Effector memory CD4-positive, alpha-beta T cell (primary cell): ENCODE data around the gene CDK15.
"Not testable (repeated sequence)": the region's sequence is repeated elsewhere in the genome, so short reads cannot be mapped to it uniquely, and the experiment has no call there.

Experiments
- DNase-seq, 3 donors: peaks; one replicate each; pipeline ENCODE4 v3.0.0-alpha.2; 2020
- H3K27ac ChIP-seq: 2 replicates; pipeline ENCODE4 v1.7.0; 2013; ENCODE audit warnings: mild to moderate bottlenecking, low read length, moderate library complexity; ENCODE audit not compliant: insufficient read depth, poor library complexity, severe bottlenecking
- H3K27me3 ChIP-seq: replicated peaks from 2 replicates; pipeline ENCODE4 v1.7.0; 2013; ENCODE audit warnings: mild to moderate bottlenecking, low read length; ENCODE audit not compliant: insufficient read depth, control insufficient read depth, poor library complexity, severe bottlenecking
- H3K36me3 ChIP-seq: 2 replicates; pipeline ENCODE4 v1.7.0; 2013; ENCODE audit warnings: mild to moderate bottlenecking, low read length, moderate library complexity; ENCODE audit not compliant: control insufficient read depth, insufficient read depth
- H3K4me1 ChIP-seq: 2 replicates; pipeline ENCODE4 v1.7.0; 2013; ENCODE audit warnings: low read length, mild to moderate bottlenecking; ENCODE audit not compliant: control insufficient read depth, insufficient read depth, poor library complexity, severe bottlenecking
- H3K4me3 ChIP-seq: 2 replicates; pipeline ENCODE4 v1.7.0; 2013; ENCODE audit warnings: low read length, low read depth, mild to moderate bottlenecking; ENCODE audit not compliant: insufficient read depth, poor library complexity, severe bottlenecking
- H3K9me3 ChIP-seq: 2 replicates; pipeline ENCODE4 v1.7.0; 2013; ENCODE audit warnings: mild to moderate bottlenecking, low read length, moderate library complexity; ENCODE audit not compliant: control insufficient read depth

The CDK15 gene

DNA sequence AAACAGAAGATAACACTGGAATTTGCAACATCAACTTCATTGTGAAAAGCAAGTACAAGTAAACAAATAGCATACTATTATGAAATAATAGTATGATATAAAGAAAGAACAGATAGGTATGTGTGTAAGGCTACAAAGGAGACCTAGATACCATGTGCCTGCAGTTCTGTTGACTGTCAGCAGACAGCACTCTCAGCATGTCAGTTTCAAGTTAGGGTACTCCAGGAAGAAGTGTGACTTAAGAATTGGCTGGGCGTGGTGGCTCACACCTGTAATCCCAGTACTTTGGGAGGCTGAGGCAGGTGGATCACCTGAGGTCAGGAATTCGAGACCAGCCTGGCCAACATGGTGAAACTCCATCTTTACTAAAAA, 7.4 kb upstream of the CDK15 start:
- not testable (repeated sequence) for H3K4me1 ChIP-seq, H3K36me3 ChIP-seq, H3K27me3 ChIP-seq, H3K4me3 ChIP-seq, DNase-seq, H3K27ac ChIP-seq, H3K9me3 ChIP-seq

DNA sequence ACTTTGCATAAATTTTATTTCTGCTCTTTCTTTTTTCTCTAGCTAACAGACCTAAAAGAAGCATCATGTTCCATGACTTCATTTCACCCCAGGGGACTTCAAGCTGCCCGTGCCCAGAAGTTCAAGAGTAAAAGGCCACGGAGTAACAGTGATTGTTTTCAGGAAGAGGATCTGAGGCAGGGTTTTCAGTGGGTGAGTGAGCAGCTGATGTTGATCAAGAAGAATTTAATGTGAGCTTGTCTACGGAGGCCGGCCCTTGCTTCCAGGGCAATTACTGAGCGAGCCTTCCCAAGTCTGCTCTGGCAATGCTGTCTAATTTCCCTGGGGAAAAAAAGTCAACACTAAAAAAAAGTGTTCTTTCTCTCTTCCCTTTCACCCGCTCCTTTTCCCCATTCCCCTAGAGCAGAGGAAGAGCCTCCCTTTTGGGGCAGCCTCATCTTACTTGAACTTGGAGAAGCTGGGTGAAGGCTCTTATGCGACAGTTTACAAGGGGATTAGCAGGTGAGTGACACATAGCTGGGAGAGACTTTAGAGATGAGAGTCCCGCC, 1.2 kb downstream of the CDK15 start:
- no peak for DNase-seq
- H3K4me3 ChIP-seq, result no peak overlapping the region
- H3K27ac ChIP-seq, result no peak overlapping the region
- H3K4me1 ChIP-seq, result no peaks in the 10 kb centered on the region
- H3K9me3 ChIP-seq, result no peaks in the 10 kb centered on the region
- H3K27me3 ChIP-seq, result peaks cover 6% of the 10 kb centered on the region
- no peaks in the 10 kb centered on the region for H3K36me3 ChIP-seq

DNA sequence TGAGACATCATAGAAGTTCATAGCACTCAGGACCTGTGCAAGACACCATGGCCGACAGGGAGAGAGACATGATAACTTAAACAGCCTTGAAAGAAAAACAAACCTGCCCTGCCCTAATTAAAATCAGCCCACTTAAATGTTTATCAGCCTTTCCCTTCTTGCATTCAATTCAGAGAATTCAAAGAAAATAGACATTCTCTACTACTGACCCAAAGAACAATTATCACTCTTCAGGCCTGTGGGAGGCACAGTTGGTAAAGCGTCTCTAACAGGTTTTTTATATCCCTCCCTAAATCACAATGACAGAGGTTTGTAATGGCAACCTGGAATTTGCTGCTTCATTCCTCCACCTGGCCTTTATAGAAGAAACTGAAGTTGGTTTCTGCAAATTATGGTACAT, 1.7 kb downstream of the CDK15 start:
- Histone ChIP-seq H3K27me3 (peaks cover 6% of the 10 kb centered on the region), H3K4me3 (no peak overlapping the region), H3K4me1 (no peaks in the 10 kb centered on the region), H3K27ac (no peak overlapping the region), H3K9me3 (no peaks in the 10 kb centered on the region), H3K36me3 (no peaks in the 10 kb centered on the region)
- DNase-seq, result no peak

DNA sequence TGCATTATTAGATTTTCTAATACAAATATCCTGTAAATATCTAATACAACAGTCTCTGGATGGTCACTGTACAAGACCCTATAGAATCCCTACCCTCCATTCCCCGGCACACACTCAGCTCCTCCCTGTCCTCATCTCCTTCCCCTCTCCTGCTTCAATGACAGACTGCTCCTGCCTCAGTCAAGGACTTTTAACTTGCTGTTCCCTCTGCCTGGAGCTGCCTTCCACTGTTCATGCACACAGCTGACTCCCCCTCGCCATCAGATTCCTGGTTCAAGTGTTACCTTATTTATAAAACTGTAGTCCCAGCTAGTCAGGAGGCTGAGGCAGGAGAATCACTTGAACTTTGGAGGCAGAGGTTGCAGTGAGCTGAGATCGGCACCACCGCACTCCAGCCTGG, 3.3 kb downstream of the CDK15 start:
- Histone ChIP-seq H3K9me3 (no peaks in the 10 kb centered on the region), H3K36me3 (no peaks in the 10 kb centered on the region), H3K4me1 (no peaks in the 10 kb centered on the region), H3K27me3 (peaks cover 6% of the 10 kb centered on the region), H3K4me3 (no peak overlapping the region), H3K27ac (no peak overlapping the region)
- DNase-seq, result no peak

DNA sequence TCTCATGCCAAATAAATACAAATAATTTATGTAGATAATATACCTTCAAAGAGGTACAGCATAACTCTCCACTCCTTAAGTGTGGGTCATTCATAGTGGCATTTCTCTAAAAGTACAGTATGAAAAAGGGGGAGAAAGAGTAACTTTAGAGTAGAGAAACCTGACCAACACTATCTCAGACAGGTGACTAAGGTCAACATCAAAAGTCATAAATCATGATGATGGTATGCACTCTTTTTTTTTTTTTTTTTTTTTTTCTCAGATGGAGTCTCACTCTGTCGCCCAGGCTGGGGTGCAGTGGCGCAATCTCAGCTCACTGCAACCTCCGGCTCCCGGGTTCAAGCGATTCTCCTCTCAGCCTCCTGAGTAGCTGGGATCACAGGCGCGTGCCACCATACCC, 4.3 kb downstream of the CDK15 start:
- not testable (repeated sequence) for H3K9me3 ChIP-seq, H3K27me3 ChIP-seq, H3K4me1 ChIP-seq, H3K4me3 ChIP-seq, H3K36me3 ChIP-seq, H3K27ac ChIP-seq, DNase-seq

DNA sequence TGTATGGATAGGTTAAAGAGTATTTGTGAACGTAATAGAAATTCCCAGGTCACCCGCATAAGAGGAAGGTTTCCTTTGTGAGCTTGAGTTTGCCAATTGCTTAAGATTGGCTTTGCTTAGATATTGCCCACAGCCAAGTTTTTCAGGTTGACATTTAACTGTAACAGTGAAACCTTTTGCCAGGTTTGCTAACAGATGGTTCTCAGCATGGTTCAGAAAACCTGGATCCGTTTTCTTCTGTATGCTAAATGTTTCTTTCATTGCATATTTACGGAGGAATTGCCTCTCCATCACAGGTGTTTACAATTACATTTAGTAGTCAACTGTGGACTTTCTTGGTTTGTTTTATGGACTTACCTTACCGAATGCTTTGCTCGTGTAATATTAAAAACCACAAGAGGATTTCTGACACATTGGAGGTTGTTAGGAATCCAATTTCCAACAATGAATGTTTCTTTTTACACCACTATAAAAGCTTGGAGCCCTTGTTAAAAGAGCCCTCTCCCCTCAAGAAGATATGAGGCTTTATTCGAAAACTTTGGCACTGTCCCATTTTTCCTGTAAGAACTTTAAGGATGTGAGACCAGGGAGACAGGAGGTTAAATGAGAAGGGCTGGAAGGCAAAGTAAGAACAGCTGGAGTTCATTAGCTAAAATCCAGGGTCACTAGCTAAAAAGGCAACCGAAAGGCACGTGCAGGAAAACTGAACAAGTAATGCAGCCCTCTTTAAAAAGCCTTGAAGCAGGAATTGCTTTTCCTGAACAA, 7.8 kb downstream of the CDK15 start:
- Histone ChIP-seq H3K27ac (no peak overlapping the region), H3K27me3 (peaks cover 9% of the 10 kb centered on the region), H3K36me3 (no peaks in the 10 kb centered on the region), H3K4me3 (no peak overlapping the region), H3K9me3 (no peaks in the 10 kb centered on the region), H3K4me1 (no peaks in the 10 kb centered on the region)
- DNase-seq, result no peak

DNA sequence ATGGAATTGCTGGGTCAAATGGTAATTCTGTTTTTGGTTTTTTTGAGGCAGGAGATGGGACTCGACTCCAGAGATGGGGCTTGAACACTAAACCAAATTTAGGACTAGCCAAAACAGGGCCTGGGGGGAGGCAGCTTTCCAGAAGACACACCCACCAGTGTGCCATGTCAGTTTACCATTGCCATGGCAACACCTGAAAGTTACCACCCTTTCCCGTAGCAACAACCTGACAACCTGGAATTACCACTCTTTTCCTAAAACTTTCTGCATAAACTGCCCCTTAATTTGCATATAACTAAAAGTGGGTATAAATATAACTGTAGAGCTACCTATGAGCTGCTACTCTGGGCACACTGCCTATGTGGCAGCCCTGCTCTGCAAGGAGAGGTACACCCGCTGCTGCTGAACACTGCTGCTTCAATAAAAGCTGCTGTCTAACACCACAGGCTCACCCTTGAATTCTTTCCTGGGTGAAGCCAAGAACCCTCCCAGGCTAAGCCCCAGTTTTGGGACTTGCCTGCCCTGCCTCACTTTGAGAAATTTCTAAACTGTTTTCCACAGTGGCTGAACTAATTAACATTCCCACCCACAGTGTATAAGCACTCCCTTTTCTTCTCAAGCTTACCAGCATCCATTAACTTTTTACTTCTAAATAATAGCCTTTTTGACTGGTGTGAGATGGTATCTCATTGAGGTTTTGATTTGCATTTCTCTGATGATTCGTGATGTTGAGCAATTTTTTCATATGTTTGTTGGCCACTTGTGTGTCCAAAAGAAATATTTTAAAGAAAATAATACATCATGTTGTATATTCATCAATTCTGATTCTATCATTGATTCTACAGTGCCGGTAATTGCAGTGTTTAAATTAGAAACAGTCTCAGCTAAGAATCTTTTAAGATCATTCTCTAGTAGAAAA, 10.6 kb downstream of the CDK15 start:
- Histone ChIP-seq H3K36me3 (no peaks in the 10 kb centered on the region), H3K27me3 (peaks cover 6% of the 10 kb centered on the region), H3K4me3 (no peak overlapping the region), H3K4me1 (no peaks in the 10 kb centered on the region), H3K9me3 (no peaks in the 10 kb centered on the region), H3K27ac (no peak overlapping the region)
- no peak for DNase-seq

DNA sequence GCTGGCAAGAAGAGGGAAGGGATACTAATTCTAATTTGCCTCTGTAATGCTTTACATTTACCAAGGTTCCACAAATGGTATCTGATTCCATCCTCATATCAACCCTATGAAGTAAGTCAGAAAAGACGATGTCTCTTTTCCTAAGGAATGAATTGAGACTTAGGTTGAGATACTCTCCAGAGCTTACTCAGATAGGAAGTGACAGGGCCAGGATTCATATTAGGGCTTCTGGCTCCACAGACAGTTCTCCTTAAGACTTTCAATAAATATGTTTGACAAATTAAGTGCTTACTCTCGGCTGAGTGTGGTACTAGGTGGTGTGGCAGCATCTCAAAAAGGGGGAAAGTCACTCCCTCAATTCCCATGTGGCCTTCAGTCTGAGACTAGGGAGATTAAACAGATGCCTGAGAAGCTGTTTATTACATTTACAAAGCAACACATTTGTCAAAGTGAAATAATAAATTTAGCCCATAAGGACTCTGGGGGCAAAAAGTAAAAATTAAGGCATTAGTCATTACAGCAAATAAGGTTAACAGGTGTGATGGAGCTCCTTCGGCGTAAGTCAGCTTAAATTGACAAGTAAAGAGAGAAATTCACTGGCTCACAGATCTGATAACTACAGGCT, 14.2 kb downstream of the CDK15 start:
- H3K36me3 ChIP-seq, result no peaks in the 10 kb centered on the region
- no peak for DNase-seq
- H3K9me3 ChIP-seq, result no peaks in the 10 kb centered on the region
- no peak overlapping the region for H3K4me3 ChIP-seq
- H3K27ac ChIP-seq, result no peak overlapping the region
- H3K4me1 ChIP-seq, result no peaks in the 10 kb centered on the region
- H3K27me3 ChIP-seq, result peaks cover 3% of the 10 kb centered on the region

DNA sequence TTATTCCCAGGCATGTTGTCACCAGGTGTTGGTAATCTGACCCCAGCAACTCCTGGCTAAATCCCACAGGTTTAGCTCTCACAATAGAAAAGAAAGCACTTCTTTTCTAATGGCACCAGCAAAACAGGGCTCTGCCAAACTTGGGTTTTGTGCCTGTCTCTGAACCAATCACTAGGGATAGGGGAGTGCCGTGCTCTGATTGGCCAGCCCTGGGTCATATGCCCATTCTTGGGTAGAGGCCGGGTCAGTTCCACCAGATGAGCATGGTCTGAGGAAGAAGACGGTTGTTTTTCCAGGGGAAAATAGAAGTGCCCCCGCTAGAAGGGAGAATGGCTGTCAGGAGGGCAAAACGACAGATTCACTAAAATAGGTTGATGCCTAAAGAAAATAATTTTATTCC, 14.7 kb downstream of the CDK15 start:
- no peak overlapping the region for H3K4me3 ChIP-seq
- H3K4me1 ChIP-seq, result no peaks in the 10 kb centered on the region
- DNase-seq, result no peak
- no peaks in the 10 kb centered on the region for H3K9me3 ChIP-seq
- no peaks in the 10 kb centered on the region for H3K36me3 ChIP-seq
- H3K27ac ChIP-seq, result no peak overlapping the region
- no peaks in the 10 kb centered on the region for H3K27me3 ChIP-seq

DNA sequence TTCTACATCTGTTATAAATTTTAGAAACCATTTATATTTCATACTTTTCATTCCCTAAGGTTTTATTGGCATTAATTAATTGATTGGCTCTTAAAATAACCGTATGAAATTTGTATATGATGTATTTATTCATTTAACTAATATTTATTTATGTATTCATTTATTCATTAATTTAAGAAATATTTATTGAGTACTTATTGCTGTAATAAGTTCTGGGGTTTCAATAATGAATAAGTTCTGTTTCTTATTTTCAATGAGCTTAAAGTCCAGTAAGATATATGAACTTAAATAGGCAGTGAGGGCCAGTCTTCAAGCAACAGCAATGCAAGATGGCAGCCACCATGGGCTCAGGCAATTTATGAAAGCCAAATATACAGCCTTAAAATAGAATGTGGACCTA, 17.9 kb downstream of the CDK15 start:
- Histone ChIP-seq H3K27ac (no peak overlapping the region), H3K4me3 (no peak overlapping the region), H3K36me3 (no peaks in the 10 kb centered on the region), H3K27me3 (no peaks in the 10 kb centered on the region), H3K9me3 (no peaks in the 10 kb centered on the region), H3K4me1 (no peaks in the 10 kb centered on the region)
- no peak for DNase-seq
